ENCODE measurements around the gene MUS81. TPM values are rescaled to one million over a fixed set of nuclear protein-coding genes. Genes with fewer than 3 reads are reported as not detected.
A peak's percentile ranks its signal among the peaks of the same experiment; 100 is the strongest.

Gene MUS81
- total and polyA plus RNA-seq, 9 of the 15 experiments (the other 6 are each of a cell fraction or from before 2014, with no cell fraction given): 13.4 to 118 (median 53.7) TPM

- Histone ChIP-seq H3K9ac (ENCODE audit: insufficient read depth in 1 of 2, low read depth in 2 of 2, low read length in 2 of 2) (no peak overlapping the region), H3K9me3 (replicated peaks; ENCODE audit: control insufficient read depth, insufficient read depth, low read depth, low read length) (no peaks in the 10 kb centered on the region), H3K36me3 (ENCODE audit: control insufficient read depth, insufficient read depth, low read length) (no peaks in the 10 kb centered on the region), H3K27ac (ENCODE audit: extremely low read depth, low read depth, low read length) (peak overlapping the region; percentile 53; the same call in 2 of the 3 replicates), H3K9me1 (ENCODE audit: control insufficient read depth, insufficient read depth, low read length) (no peaks in the 10 kb centered on the region), H3K4me3 (no peak overlapping the region), H3K27me3 (ENCODE audit: control insufficient read depth in 2 of 2, insufficient read depth in 2 of 2, low read length in 2 of 2) (no peaks in the 10 kb centered on the region), H4K20me1 (replicated peaks; ENCODE audit: control insufficient read depth, insufficient read depth, low read length) (no peaks in the 10 kb centered on the region), H3K4me2 (ENCODE audit: insufficient read depth, low read length) (peak overlapping the region; percentile 57), H3K4me1 (replicated peaks in 1 of 2; ENCODE audit: control insufficient read depth in 2 of 2, insufficient read depth in 2 of 2, low read length in 2 of 2) (peaks cover 39 to 40% of the 10 kb centered on the region in 2 experiments), H2AFZ (ENCODE audit: low read depth, low read length) (peak overlapping the region; percentile 60), H3K79me2 (ENCODE audit: control insufficient read depth, insufficient read depth, low read length) (no peaks in the 10 kb centered on the region)
- intact Hi-C loops (cut with micrococcal nuclease): no loop called here
- ChIA-PET CTCF (ENCODE audit: low intra/inter-chr PET ratio) (no interaction called here), POLR2A (interaction anchor here (0.7 to 2.1 kb wide), 9 partner anchors 8 to 47 kb away, joined by 3 to 12 read pairs (median 4); partner anchors contain the start of genes C11orf68 and CCDC85B)
- ATAC-seq (peak; percentile 52), DNase-seq (ENCODE audit: extremely low read depth in 1 of 4, low spot score in 3 of 4) (peak; percentile 37 to 73 (median 56)), FAIRE-seq (peak; percentile 6)
- no TSS peak for BruUV-seq (replicated peaks)
- in situ Hi-C loops (cut with MboI): no loop called here
- WGBS (ENCODE audit: insufficient coverage, low coverage, missing lambda C conversion rate): 0% methylated on average over 5 of the region's 5 CpGs
- TF ChIP-seq ZEB2 (IDR thresholded peaks at IDR 0.05) (no peak), ZNF707 (CRISPR knock-in tag; conservative IDR thresholded peaks at IDR 0.05) (no peak), ATF1 (CRISPR knock-in tag; IDR thresholded peaks at IDR 0.05) (no peak), ATF1 (tag; IDR thresholded peaks at IDR 0.05) (peak; percentile 30; the same call in 1 of the 2 replicates), TEAD4 (IDR thresholded peaks at IDR 0.05; ENCODE audit: low read length) (peak; percentile 59), TEAD4 (CRISPR knock-in tag; IDR thresholded peaks at IDR 0.05; ENCODE audit: borderline replicate concordance) (no peak), ZNF395 (CRISPR knock-in tag; IDR thresholded peaks at IDR 0.05) (no peak), ZBTB17 (CRISPR knock-in tag; IDR thresholded peaks at IDR 0.05) (peak; percentile 94), BRCA1 (IDR thresholded peaks at IDR 0.05) (no peak), BRCA1 (CRISPR knock-in tag; IDR thresholded peaks at IDR 0.05) (no peak), POLR3G (IDR thresholded peaks at IDR 0.05; ENCODE audit: extremely low read depth, insufficient read length, insufficient replicate concordance) (no peak), ZNF764 (CRISPR knock-in tag; IDR thresholded peaks at IDR 0.05; ENCODE audit: low read depth) (peak; percentile 54; the same call in 1 of the 2 replicates), CBFA2T2 (conservative IDR thresholded peaks at IDR 0.05) (0 out of 2 replicates have a peak, but pooled peaks have one; percentile 6), ETV1 (tag; conservative IDR thresholded peaks at IDR 0.05; ENCODE audit: low read depth) (no peak), HDAC1 (IDR thresholded peaks at IDR 0.05) (no peak), U2AF2 (optimal IDR thresholded peaks at IDR 0.05; ENCODE audit: low read depth, low read length) (no peak), NUFIP1 (IDR thresholded peaks at IDR 0.05; ENCODE audit: partially characterized antibody) (no peak), TAF9B (IDR thresholded peaks at IDR 0.05; ENCODE audit: partially characterized antibody) (no peak), SMARCA4 (IDR thresholded peaks at IDR 0.05) (peak; percentile 84), VEZF1 (CRISPR knock-in tag; IDR thresholded peaks at IDR 0.05) (peak; percentile 11; the same call in 1 of the 2 replicates), RBM15 (IDR thresholded peaks at IDR 0.05; ENCODE audit: insufficient read depth, low read length) (no peak), ZBTB33 (CRISPR knock-in tag; IDR thresholded peaks at IDR 0.05) (0 out of 2 replicates have a peak, but pooled peaks have one; percentile 8)
Observed at GRCh38 chr11:65906602-65907001, 46.4 kb downstream of the MUS81 start.
